GM12878 (cell line): ENCODE data around the gene PFKFB3. TPM values are rescaled to one million over a fixed set of nuclear protein-coding genes. Genes with fewer than 3 reads are reported as not detected.

Source experiments
- ATF7 ChIP-seq: fragments of 450-650 bp; IDR thresholded peaks from 2 replicates; pipeline ENCODE4 v1.6.1; 2016; ENCODE audit warnings: low read depth, mild to moderate bottlenecking
- BRCA1 ChIP-seq: IDR thresholded peaks from 2 replicates; pipeline ENCODE4 v1.6.1; 2011; ENCODE audit warnings: low read depth, low read length, improper control_type of control experiment
- CBX5 ChIP-seq: sonication (generic); IDR thresholded peaks from 2 replicates; pipeline ENCODE4 v1.6.1; 2016; ENCODE audit warnings: low read depth, moderate library complexity, mild to moderate bottlenecking, inconsistent platforms
- CREB1 ChIP-seq: IDR thresholded peaks from 2 replicates; pipeline ENCODE4 v1.6.1; 2012; ENCODE audit warnings: low read depth, mild to moderate bottlenecking, inconsistent platforms
- HDGF ChIP-seq: fragments of 450-650 bp; IDR thresholded peaks from 2 replicates; pipeline ENCODE4 v1.6.1; 2016; ENCODE audit warnings: antibody characterized with exemption
- IRF4 ChIP-seq: IDR thresholded peaks from 2 replicates; pipeline ENCODE4 v1.6.1; 2011; ENCODE audit warnings: low read depth, low read length
- LARP7 ChIP-seq: fragments of 450-650 bp; IDR thresholded peaks from 2 replicates; pipeline ENCODE4 v1.6.1; 2017; ENCODE audit warnings: mild to moderate bottlenecking
- MEF2B ChIP-seq: fragments of 450-650 bp; IDR thresholded peaks from 2 replicates; pipeline ENCODE4 v1.6.1; 2018; ENCODE audit warnings: mild to moderate bottlenecking, moderate library complexity; ENCODE audit not compliant: partially characterized antibody, poor library complexity, severe bottlenecking
- NBN ChIP-seq: fragments of 450-650 bp; IDR thresholded peaks from 2 replicates; pipeline ENCODE4 v1.6.1; 2016
- PAX5 ChIP-seq: IDR thresholded peaks from 2 replicates; pipeline ENCODE4 v1.6.1; 2011; ENCODE audit warnings: low read depth, low read length, borderline replicate concordance
- POLR2AphosphoS5 ChIP-seq: IDR thresholded peaks from 2 replicates; pipeline ENCODE4 v1.6.1; 2011; ENCODE audit warnings: mild to moderate bottlenecking, low read length, inconsistent platforms
- RAD21 ChIP-seq: IDR thresholded peaks from 2 replicates; pipeline ENCODE4 v1.6.1; 2011; ENCODE audit warnings: mild to moderate bottlenecking, low read depth, low read length, moderate library complexity; ENCODE audit not compliant: insufficient read depth
- RB1 ChIP-seq: fragments of 450-650 bp; formaldehyde crosslinking; IDR thresholded peaks from 2 replicates; pipeline ENCODE4 v1.6.1; 2017; ENCODE audit warnings: mild to moderate bottlenecking, borderline replicate concordance
- SKIL ChIP-seq: fragments of 450-650 bp; IDR thresholded peaks from 2 replicates; pipeline ENCODE4 v1.6.1; 2017; ENCODE audit warnings: mild to moderate bottlenecking, low read depth, inconsistent platforms; ENCODE audit not compliant: poor library complexity, severe bottlenecking
- SMAD1 ChIP-seq: fragments of 450-650 bp; IDR thresholded peaks from 2 replicates; pipeline ENCODE4 v1.6.1; 2018; ENCODE audit warnings: mild to moderate bottlenecking, low read depth; ENCODE audit not compliant: partially characterized antibody
- SMC3 ChIP-seq: IDR thresholded peaks from 2 replicates; pipeline ENCODE4 v1.6.1; 2011; ENCODE audit warnings: low read length, improper control_type of control experiment, borderline replicate concordance
- SPI1 ChIP-seq: IDR thresholded peaks from 2 replicates; pipeline ENCODE4 v1.6.1; 2011; ENCODE audit warnings: low read depth, mild to moderate bottlenecking, low read length, moderate library complexity, borderline replicate concordance; ENCODE audit not compliant: insufficient read depth
- SREBF2 ChIP-seq: IDR thresholded peaks from 2 replicates; pipeline ENCODE4 v1.6.1; 2012; ENCODE audit warnings: mild to moderate bottlenecking, low read length
- STAT1 ChIP-seq: fragments of 450-650 bp; conservative IDR thresholded peaks from 2 replicates; pipeline ENCODE4 v1.6.1; 2014; ENCODE audit warnings: antibody characterized with exemption, mild to moderate bottlenecking
- SUZ12 ChIP-seq: fragments of 200-600 bp; sonication (generic); IDR thresholded peaks from one replicate; pipeline ENCODE4 v1.6.1; 2018; ENCODE audit warnings: antibody characterized with exemption, mild to moderate bottlenecking; ENCODE audit not compliant: unreplicated experiment
- TARDBP ChIP-seq: IDR thresholded peaks from 2 replicates; pipeline ENCODE4 v1.6.1; 2016; ENCODE audit warnings: borderline replicate concordance
- ZBED1 ChIP-seq: IDR thresholded peaks from 2 replicates; pipeline ENCODE4 v1.6.1; 2016; ENCODE audit warnings: borderline replicate concordance
- ZNF207 ChIP-seq: fragments of 450-650 bp; IDR thresholded peaks from 2 replicates; pipeline ENCODE4 v1.6.1; 2014; ENCODE audit warnings: antibody characterized with exemption, mild to moderate bottlenecking, borderline replicate concordance
- ZNF24 ChIP-seq: fragments of 450-650 bp; IDR thresholded peaks from 2 replicates; pipeline ENCODE4 v1.6.1; 2017; ENCODE audit warnings: antibody characterized with exemption, mild to moderate bottlenecking
- polyA plus RNA-seq, 11 experiments: library from polyadenylated mRNA; depleted of rRNA in 4 of 11; unstranded in 6 of 11; stranded (reverse) in 5 of 11; fragments of >200 nt; fragmentation: Nextera tagmentation in 4 of 11; fragmentation: Illumina TruSeq in 1 of 11; extraction: Ambion mirVana in 4 of 11; extraction: Trizol in 1 of 11; gene quantifications; 1 replicate in 1 of 11; 2 replicates in 10 of 11; pipeline versions ENCODE4 v1.2.1 to v1.2.3, GENCODE V29; 2011 to 2016; ENCODE audit warnings: inconsistent platforms in 2 of 11, missing spikeins in 2 of 11, low read depth in 1 of 11
- total RNA-seq, 4 experiments: library from RNA; depleted of rRNA in 3 of 4; stranded (reverse); fragments of >200 nt in 3 of 4; fragmentation: Illumina TruSeq in 1 of 4; extraction: Trizol in 1 of 4; gene quantifications; 2 replicates each; pipeline versions ENCODE4 v1.2.1 to v1.2.3, GENCODE V29; 2013 to 2021
- TF ChIP-seq, protein P1 (sequence below): fragments of 450-650 bp; formaldehyde crosslinking; IDR thresholded peaks from 2 replicates; pipeline ENCODE4 v1.4.0; 2020; ENCODE audit warnings: mild to moderate bottlenecking, moderate library complexity

PFKFB3 gene
- total and polyA plus RNA-seq, 10 of the 15 experiments (the other 5 are each of a cell fraction or from before 2014, with no cell fraction given), result 1.6 to 46.7 (median 13.7) TPM

- TF ChIP-seq SKIL, result peak; percentile 84
- peak; percentile 82; the same call in 1 of the 2 replicates for TF ChIP-seq ZBED1
- TF ChIP-seq STAT1, result no peak
- no peak for TF ChIP-seq BRCA1
- peak; percentile 81 for TF ChIP-seq SPI1
- no peak for TF ChIP-seq POLR2AphosphoS5
- peak; percentile 92 for TF ChIP-seq IRF4
- peak; percentile 95 for TF ChIP-seq PAX5
- peak; percentile 62; the same call in 1 of the 2 replicates for TF ChIP-seq CBX5
- 0 out of 2 replicates have a peak, but pooled peaks have one; percentile 16 for TF ChIP-seq LARP7
- TF ChIP-seq, protein P1, sequence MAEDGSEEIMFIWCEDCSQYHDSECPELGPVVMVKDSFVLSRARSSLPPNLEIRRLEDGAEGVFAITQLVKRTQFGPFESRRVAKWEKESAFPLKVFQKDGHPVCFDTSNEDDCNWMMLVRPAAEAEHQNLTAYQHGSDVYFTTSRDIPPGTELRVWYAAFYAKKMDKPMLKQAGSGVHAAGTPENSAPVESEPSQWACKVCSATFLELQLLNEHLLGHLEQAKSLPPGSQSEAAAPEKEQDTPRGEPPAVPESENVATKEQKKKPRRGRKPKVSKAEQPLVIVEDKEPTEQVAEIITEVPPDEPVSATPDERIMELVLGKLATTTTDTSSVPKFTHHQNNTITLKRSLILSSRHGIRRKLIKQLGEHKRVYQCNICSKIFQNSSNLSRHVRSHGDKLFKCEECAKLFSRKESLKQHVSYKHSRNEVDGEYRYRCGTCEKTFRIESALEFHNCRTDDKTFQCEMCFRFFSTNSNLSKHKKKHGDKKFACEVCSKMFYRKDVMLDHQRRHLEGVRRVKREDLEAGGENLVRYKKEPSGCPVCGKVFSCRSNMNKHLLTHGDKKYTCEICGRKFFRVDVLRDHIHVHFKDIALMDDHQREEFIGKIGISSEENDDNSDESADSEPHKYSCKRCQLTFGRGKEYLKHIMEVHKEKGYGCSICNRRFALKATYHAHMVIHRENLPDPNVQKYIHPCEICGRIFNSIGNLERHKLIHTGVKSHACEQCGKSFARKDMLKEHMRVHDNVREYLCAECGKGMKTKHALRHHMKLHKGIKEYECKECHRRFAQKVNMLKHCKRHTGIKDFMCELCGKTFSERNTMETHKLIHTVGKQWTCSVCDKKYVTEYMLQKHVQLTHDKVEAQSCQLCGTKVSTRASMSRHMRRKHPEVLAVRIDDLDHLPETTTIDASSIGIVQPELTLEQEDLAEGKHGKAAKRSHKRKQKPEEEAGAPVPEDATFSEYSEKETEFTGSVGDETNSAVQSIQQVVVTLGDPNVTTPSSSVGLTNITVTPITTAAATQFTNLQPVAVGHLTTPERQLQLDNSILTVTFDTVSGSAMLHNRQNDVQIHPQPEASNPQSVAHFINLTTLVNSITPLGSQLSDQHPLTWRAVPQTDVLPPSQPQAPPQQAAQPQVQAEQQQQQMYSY (CRISPR knock-in tag), result no peak
- TF ChIP-seq TARDBP, result no peak
- TF ChIP-seq SREBF2, result no peak
- TF ChIP-seq SUZ12, result no peak
- TF ChIP-seq NBN, result peak; percentile 93
- 0 out of 2 replicates have a peak, but pooled peaks have one; percentile 10 for TF ChIP-seq HDGF
- peak; percentile 91 for TF ChIP-seq CREB1
- TF ChIP-seq ZNF24, result 0 out of 2 replicates have a peak, but pooled peaks have one; percentile 30
- peak; percentile 46 for TF ChIP-seq SMAD1
- TF ChIP-seq ZNF207, result no peak
- no peak for TF ChIP-seq RB1
- 0 out of 2 replicates have a peak, but pooled peaks have one; percentile 25 for TF ChIP-seq RAD21
- TF ChIP-seq SMC3, result no peak
- TF ChIP-seq ATF7, result peak; percentile 94
- peak; percentile 80 for TF ChIP-seq MEF2B
Observed at GRCh38 chr10:6269953-6270867, 67.5 kb downstream of the PFKFB3 start (continued).
